Astrocyte of the cerebellum (primary cell): Measurements from ENCODE around the gene PRKCZ.

Source experiments
- DNase-seq: peaks from one replicate; pipeline ENCODE4 v3.0.0-alpha.2; 2011; ENCODE audit warnings: low read depth
- H3K4me3 ChIP-seq: 2 replicates; pipeline ENCODE4 v1.5.1; 2011; ENCODE audit warnings: mild to moderate bottlenecking, low read depth, low read length, moderate library complexity
- CTCF ChIP-seq: IDR thresholded peaks from 2 replicates; pipeline ENCODE4 v1.5.1; 2012; ENCODE audit warnings: low read length, low read depth, moderate library complexity, mild to moderate bottlenecking; ENCODE audit errors: missing control alignments
- in situ Hi-C: cut with HindIII; loops from 2 replicates; pipeline ENCODE4 v1.10.0; 2017; ENCODE audit warnings: low sequenced_read_pairs

The PRKCZ gene

DNA sequence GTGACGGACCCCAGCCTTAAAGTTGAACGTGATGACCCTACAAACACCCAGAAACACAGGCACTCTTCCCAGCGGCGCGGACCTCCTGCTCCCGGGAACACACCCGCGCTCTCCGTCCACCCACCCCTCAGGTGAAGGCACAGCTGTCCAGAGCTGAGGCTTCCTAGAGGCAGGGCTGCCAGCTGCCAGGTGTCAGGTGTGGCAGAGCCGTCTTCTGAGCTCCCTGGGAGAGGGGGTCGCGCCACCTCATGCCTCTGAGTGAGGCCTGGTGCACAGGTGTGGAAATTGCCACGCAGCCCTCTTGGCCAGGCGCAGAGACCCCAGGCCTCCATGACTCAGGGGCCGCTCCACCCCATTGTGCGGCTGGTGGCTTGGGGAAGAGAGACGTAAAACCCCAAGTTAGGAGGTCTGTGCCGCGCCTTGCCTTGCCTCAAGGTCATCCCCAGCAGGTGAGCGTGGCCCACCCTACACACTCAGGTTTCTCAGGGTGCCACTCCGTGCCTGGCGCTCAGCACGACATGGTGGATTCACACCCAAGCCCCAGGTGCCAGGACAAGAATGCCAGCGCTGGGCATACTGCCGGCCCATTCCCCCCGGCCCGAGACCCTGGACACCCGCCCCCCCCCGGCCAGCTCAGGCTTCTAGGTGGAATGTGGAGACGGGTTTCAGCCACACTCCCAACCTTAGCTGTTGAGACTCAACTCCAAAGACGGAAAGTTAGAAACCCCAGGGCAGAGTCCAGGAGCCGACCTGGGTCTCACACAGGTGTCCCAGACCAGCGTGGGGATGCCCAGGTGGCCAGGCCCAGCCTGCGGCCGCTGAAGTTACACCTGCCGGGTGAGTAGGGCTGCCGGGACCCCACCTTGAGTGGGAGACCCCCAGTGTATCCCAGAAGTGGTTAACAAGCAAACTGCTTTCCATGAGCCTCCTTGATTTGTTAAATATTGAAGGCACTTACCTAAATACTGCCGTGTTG is 136.0 kb downstream of the PRKCZ start:
- no peak for TF ChIP-seq CTCF
- H3K4me3 ChIP-seq: no peak overlapping the region
- no peak for DNase-seq
- in situ Hi-C loops: no loop called here

- in situ Hi-C loops: no loop called here
Measured at GRCh38 chr1:2186901-2187300, 136.7 kb downstream of the PRKCZ start.

DNA sequence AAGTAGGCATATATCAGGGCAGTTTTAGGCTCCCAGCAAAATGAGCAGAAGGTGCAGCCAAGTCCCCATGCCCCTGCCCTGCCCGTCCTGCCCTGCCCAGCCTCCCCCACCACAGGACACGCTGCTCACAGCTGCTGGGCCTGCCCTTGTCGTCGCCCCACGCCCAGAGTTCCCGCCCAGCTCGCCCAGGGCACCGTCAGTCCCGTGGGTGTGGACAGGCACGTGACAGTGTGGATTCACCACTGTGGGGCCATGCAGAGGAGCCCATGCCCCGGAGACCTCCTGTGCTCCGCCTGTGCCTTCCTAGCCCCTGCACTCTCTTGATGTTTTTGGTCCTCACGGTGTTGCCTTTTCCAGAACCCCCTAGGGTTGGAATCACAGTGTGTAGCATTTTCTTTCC is 137.4 kb downstream of the PRKCZ start:
- in situ Hi-C loops: no loop called here
- no peak for TF ChIP-seq CTCF
- DNase-seq: no peak
- no peak overlapping the region for H3K4me3 ChIP-seq

More at GRCh38 chr1:2186901-2187300, 136.7 kb downstream of the PRKCZ start:
- no peak for TF ChIP-seq CTCF
- no peak overlapping the region for H3K4me3 ChIP-seq
- no peak for DNase-seq

DNA sequence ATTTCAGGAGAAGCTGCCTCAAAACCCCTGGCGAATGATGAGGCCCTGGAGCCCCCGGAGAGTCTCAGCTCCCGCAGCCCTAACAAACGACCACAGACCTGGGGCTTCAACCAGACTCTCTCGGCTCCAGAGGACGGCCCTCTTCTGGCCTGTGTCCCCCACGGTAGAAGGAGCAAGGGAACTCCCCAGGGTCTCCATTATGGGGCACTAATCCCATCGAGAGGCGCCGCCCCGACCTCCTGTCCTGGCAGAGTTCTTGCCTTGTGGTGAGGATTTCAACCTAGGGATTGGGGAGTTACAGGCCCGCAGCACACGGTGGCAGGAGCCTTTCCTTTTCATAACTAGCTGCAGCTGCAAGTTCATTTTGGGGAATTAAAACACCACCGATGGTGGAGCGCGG is 138.1 kb downstream of the PRKCZ start:
- DNase-seq: no peak
- in situ Hi-C loops: no loop called here
- no peak for TF ChIP-seq CTCF
- H3K4me3 ChIP-seq: no peak overlapping the region

DNA sequence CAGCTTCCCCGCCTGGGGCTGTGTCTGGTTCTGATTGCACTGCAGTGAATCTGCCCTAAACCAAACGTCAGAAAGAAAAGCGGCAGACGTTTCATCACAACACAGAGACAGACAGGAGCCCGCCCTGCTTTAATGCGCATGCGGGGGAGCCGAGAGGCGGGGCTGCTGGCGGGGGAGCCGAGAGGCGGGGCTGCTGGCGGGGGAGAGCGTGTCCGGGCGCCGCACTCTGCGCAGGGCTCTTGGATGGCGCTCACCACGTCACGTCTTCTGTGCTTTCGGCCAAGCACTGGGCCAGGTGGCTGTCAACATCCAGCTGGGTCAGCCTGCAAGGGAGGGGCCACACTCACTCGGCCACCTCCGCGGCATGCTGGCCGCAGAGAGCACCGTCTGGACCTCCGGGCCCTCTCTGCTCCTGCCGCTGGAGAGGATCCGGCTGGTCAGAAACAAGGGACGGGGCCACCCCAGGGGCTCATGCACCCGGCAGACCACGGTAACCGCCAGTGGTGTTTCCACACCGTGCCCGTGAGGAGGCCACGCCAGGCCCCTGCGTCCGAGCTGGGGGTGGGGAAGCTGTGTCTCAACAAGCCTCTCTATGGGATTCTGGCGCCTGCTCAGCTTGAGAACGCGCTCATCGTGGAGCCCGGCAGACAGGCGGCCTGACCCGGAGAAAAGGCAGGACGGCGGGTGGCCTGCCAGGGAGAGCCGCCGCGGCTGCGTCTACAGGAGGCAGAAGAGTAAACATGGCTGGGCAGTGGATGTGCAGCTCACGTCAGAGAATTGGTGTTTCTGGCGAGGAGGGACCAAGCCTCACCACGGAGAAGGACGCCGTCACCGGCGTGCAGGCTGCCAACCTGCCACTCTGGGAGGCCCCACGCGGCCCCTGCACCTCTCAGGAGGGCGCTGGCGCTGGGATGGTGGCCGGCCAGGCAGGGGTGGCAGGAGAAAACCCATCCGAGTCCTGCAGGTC is 139.5 kb downstream of the PRKCZ start:
- TF ChIP-seq CTCF: no peak
- DNase-seq: peak; percentile 80
- in situ Hi-C loops: loop anchor here (10.0 kb wide), 2 partner anchors 85 to 1235 kb away; no protein-coding TSS in a partner anchor
- peak overlapping the region; percentile 47 for H3K4me3 ChIP-seq

GRCh38 chr1:2190491-2190976 is 140.3 kb downstream of the PRKCZ start:
- H3K4me3 ChIP-seq: peak overlapping the region; percentile 47
- in situ Hi-C loops: loop anchor here (10.0 kb wide), 2 partner anchors 84 to 1234 kb away; no protein-coding TSS in a partner anchor
- no peak for TF ChIP-seq CTCF
- DNase-seq: no peak
